Keratinocyte (primary cell): ENCODE measurements around the gene LPIN3.

Experiments used
- CTCF ChIP-seq, 3 experiments: IDR thresholded peaks in 1 of 3; conservative IDR thresholded peaks in 1 of 3; optimal IDR thresholded peaks in 1 of 3; 2 replicates in 2 of 3; 3 replicates in 1 of 3; pipeline versions ENCODE3 to v1.5.1; 2011; ENCODE audit warnings: low read length in 3 of 3, mild to moderate bottlenecking in 3 of 3, moderate library complexity in 2 of 3, control low read depth in 1 of 3, inconsistent platforms in 1 of 3; ENCODE audit not compliant: insufficient read depth in 2 of 3; ENCODE audit errors: extremely low read depth in 1 of 3
- EZH2 ChIP-seq: IDR thresholded peaks from one replicate; pipeline ENCODE4 v1.6.1; 2012; ENCODE audit warnings: inconsistent platforms, mild to moderate bottlenecking, low read length, moderate library complexity

GRCh38 chr20:41314386-41314785 is 26.2 kb upstream of the LPIN3 start:
- TF ChIP-seq CTCF (optimal IDR thresholded peaks at IDR 0.05 in 1 of 3, IDR thresholded peaks at IDR 0.05 in 1 of 3, conservative IDR thresholded peaks at IDR 0.05 in 1 of 3; ENCODE audit: extremely low read depth in 1 of 3, insufficient read depth in 2 of 3, low read length in 3 of 3) (no peak), EZH2 (no peak)
